NCI-H1092 treated with DMSO at 0.1 percent for 48 hours (cell line): ENCODE measurements around the gene SPOCK3.
"Not testable (repeated sequence)": the region's sequence is repeated elsewhere in the genome, so short reads cannot be mapped to it uniquely, and the experiment has no call there.

Source experiments
- DNase-seq: peaks from one replicate; lab custom pipeline; 2025; lab: John Stamatoyannopoulos, UW

Gene SPOCK3

DNA sequence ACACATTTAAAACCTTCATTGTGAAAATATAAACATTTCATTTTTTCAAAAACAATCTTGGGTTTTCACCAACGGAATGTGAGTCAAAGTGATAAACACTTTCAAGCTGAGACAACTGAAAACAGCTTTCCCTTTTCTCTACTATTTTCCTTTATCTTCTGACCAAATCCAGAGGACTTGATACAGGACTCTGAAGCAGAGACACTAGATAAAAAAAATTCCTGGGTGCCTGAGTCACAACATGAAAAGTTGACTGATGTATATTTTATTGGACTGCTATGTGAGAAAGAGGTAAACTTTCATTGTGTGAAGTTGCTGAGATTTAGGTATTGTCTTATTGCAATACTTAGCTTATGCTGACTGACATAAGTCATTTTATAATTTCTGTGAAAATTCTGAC, 411.2 kb downstream of the SPOCK3 start:
- DNase-seq = no peak

DNA sequence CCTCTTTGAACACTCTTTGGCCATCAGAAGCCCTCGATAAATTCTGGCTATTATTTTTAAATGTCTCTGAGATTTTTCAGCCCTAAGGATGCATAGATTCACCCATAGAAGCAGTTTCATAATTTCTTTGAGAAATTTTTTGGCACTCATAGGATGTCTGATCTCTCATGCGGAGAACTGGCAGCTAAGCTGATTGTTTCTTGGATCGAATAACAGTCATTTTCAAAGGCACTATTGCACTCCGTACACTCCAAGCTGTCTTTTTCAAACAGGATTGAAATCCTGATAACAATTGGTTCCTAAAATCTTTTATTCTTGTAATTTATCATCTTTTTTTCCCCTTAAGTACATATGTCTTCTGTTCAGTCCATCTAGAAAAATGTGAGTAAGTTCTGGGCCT, 411.9 kb downstream of the SPOCK3 start:
- DNase-seq = no peak

DNA sequence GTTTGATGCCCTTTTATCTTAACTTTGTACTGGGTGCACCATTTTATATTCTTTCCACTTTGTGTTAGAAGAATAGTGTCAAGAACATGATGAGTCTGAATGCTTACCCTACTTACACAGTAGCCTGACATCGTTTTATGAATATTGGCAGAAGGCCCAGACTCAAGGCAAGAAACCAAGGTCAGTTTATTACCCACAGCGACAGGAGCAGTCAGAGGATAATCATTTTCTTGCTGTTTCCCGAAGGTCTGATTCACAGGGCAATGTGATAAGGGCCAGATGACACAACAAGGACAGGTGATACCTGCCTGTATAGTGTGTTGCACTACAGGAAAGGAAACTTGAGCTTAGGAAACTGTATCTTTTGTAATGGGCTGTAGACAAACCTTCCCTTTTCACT, 417.4 kb downstream of the SPOCK3 start:
- peak; percentile 21 for DNase-seq

DNA sequence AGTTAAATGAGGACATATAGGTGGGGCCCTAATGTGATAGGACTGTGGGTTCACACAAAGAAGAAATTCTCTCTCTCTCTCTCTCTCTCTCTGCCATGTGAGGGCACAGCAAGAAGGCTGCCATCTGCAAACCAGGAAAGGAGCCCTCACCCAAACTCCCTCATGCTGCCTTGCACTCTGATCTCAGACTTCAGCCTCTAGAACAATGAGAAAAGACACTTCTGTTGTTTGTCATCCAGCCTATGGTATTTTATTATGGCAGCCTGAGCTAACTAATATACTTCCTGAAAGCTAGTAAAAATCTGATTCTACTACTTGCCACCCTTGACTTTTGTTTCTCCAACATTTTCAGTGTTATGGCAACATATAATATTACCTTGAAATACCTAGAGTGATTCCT, 425.9 kb downstream of the SPOCK3 start:
- no peak for DNase-seq

DNA sequence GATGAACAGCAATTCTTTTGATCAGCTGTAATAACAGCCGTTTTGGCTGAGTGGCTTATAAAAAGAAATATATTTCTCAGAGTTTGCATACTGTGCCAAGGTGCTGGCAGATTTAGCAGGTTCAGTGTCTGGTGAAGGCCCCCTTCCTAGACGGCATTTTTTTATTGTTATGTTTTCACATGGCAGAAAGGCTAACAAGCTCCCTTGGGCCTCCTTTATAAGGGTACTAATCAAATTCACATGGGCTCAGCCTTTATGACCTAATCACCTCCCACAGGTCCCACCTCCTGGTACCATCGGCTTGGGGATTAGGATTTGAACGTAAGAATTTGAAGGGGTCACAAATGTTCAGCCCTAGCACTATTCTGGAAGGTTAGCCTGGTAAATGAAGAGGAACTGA, 431.9 kb downstream of the SPOCK3 start:
- no peak for DNase-seq

DNA sequence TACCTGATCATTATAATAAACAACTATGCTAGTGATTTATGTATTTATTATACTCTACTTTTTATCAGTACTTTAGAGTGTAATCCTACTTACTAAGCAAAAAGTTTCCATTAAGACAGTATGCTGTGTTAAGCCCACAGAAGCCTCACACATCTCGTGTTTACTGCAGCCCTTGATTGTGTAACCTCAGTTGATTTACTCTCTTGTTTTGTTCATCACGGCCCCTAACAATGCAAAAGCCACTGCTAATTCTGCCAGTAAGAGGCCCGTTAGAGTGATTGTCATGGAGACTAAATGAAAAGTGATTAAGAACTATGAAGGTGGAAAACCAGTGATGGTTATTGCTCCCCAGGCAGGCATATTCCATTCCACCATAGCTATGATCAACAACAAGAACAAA, 436.2 kb downstream of the SPOCK3 start:
- DNase-seq = no peak

DNA sequence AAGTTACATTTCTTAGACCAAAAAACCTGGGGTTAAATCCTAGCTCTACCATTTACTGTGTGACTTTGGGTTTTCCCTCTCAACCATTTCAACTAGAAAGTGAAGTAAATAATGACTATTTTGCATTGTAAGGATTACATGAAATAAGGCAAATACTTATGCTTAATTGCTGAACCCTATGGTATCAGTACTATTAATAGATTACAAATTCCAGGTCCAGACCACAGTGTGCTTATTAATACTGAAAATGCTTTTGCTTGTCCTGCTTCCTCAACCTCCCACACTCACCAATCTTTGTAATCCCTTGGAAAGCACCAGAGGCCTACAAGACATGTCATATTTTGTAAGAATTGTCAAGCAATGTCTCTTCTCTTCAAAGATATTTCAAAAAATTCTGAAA, 456.5 kb downstream of the SPOCK3 start:
- DNase-seq = no peak

DNA sequence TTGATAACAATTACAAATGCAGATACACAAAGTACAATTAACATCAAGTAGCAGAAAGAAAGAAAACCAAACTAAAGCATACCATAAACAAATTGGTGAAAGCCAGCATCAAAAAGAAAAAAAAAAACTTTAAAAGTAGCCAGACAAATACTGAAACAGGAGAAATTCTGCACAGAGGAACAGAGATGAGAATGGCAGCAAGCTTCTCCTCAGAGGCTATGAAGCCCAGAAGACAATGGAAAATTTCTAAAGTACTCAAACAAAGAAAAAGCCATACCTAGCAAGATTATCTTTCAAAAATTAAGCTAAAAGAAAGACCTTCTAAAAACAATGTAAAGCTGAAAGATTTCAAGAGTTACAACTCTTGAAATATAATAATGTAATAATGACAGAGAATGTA, 471.3 kb downstream of the SPOCK3 start:
- DNase-seq = no peak

DNA sequence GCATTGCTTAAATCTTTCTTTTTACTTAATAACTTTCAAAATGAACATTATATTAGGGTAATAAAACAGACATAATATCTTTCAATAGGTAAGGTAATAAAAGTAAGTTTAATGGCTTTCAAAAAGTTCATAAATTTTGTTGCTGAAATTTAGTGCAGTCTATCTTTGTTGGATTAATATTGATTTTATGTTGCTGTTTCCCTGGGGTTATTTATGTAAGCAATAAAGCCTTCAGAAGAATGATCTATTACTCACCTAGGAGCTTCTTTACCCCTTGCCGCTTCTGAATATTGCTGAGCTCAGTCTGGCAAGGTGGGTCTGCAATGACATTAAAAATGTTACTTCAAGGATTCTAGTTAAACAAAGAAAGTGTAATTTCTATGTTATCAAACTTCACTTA, 492.6 kb downstream of the SPOCK3 start:
- DNase-seq = no peak

DNA sequence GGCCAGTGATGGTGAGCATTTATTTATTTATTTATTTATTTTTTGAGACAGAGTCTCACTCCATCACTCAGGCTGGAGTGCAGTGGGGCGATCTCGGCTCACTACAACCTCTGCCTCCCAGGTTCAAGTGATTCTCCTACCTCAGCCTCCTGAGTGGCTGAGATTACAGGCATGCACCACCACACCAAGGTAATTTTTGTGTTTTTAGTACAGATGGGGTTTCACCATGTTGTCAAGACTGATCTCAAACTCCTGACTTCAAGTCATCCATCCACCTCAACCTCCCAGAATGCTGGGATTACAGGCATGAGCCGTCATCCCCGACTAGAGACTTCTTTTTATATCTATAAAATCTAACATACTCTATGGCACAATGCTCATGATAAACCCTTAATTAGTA, 495.1 kb downstream of the SPOCK3 start:
- DNase-seq = not testable (repeated sequence)

DNA sequence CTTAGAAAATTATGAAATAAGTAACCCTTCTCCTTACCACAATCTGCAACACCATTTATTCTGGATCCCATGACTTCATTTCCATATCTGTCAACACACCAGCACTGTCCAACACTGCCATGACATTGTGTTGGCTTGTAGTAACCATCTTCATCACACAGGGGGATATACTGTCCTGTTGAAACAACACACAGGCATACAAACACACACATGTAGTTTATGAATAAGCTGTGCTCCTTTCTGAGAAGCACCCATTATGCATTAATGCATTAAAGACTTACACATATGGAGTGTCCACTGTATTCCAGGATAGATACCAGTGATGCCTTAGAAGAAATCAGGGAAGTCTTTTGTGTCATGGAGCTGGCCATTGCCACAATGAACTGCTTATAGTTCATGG, 496.9 kb downstream of the SPOCK3 start:
- no peak for DNase-seq

DNA sequence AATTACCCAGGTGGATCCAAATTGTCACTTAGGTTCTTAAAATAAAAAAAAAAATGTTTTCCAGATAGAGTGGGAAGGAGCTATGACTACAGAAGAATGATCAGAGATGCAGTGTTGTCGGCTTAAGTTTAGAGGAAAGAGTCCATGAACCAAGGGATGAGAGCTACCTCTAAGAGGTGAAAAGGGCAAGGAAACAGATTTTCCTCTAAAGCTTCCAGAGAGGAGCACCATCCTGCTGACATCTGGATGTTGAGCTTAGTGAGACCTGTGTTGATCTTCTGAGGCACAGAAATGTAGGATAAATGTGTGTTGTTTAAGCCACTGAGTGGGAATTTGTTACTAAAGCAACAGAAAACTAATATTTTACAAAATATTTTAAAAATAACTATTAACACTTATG, 498.7 kb downstream of the SPOCK3 start:
- no peak for DNase-seq

DNA sequence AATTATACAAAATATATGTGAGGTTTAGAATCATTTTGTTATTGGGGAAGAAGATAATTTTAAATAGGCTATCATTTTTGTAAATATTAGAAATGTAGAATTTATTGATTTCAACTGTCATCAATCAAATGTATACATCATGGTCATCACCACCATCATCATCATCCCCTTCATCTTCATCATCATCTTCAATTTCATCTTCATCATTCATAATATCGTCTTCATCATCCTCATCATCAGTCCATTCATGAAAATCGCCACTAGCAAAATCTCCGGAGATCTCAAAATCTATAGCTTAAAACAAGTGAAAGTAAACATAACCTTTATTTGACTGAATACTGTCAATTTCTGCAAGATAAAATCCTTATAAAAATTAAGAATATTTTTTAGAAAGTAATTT, 499.5 kb downstream of the SPOCK3 start:
- DNase-seq = no peak

DNA sequence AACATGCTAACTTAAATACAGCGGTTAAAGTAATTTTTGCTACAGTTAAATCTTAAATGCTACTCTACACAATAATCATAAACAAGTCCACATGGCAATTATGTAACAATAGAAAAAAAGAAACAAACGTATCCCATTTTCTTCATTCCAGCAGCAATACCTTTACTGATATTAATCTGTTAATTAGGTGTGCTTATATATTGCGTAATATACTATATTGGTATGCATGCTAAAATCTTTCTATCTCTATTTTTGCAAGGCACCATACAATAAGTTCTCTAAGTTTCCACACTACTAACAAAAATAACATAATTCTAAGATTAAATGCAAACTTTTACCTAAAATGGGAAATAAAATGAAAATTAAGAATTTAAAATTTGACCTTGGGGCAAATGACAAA, 500.6 kb downstream of the SPOCK3 start:
- no peak for DNase-seq

DNA sequence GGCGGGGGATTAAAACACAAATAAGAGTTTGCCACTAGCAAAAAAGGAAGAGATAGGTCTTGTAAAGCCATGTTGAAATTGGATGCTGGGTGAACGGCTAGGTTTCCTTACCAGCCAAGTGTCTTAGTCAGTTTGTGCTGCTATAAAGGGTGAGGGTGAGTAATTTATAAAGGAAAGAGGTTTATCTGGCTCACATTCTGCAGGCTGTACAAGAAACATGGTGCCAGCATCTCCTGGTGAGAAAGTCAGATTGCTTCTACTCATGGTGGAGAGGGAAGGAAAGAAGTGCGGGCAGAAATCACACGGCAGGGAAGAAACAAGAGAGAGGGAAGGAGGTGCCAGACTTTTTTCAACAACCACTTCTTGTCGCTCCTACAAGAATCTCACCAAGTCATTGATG, 507.5 kb downstream of the SPOCK3 start:
- no peak for DNase-seq

DNA sequence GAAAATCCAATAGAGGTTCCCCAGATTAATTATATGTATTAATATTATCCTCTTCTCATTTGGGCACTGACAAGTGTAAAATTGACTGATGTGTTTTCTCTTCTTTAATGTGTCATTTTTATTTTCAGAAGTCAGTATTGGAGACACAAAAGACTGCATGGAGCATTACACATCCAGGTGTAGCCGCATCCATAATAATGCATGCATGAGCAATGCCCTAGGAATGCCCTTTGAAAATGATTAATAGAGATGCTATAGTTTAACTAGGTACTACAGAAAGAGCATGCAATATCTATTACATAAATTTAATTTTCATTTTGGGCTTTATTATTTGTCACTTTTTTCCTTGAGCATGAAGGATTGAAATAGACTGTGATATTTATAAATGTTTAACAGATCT, 509.9 kb downstream of the SPOCK3 start:
- no peak for DNase-seq

DNA sequence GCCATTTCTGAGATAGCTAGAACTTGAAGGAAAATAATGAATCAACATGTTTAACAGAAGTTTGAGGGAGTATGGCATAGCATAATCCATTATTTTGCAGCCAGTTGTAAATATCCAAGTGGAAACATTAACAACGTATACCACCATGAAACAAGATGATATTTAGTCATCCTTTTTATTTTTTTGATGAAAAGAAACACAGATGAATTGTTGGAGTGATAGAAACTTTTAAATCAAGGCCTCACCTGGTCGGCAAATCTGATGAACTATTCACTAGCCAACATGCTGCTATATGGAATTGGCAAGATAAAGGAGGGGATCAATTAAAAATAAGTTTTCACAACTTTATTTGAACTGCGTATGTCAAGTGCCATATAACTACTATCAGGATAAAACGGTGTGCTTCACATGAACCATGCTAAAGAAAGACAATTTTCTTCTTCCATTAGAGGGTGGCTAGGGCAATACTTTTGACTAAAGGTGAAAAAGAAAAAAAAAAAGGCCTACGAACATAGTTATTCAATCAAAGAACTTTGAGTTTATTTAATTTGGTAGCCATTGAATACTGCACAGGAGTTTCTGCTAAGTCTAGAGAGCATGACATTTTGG, 510.7 kb downstream of the SPOCK3 start:
- no peak for DNase-seq

DNA sequence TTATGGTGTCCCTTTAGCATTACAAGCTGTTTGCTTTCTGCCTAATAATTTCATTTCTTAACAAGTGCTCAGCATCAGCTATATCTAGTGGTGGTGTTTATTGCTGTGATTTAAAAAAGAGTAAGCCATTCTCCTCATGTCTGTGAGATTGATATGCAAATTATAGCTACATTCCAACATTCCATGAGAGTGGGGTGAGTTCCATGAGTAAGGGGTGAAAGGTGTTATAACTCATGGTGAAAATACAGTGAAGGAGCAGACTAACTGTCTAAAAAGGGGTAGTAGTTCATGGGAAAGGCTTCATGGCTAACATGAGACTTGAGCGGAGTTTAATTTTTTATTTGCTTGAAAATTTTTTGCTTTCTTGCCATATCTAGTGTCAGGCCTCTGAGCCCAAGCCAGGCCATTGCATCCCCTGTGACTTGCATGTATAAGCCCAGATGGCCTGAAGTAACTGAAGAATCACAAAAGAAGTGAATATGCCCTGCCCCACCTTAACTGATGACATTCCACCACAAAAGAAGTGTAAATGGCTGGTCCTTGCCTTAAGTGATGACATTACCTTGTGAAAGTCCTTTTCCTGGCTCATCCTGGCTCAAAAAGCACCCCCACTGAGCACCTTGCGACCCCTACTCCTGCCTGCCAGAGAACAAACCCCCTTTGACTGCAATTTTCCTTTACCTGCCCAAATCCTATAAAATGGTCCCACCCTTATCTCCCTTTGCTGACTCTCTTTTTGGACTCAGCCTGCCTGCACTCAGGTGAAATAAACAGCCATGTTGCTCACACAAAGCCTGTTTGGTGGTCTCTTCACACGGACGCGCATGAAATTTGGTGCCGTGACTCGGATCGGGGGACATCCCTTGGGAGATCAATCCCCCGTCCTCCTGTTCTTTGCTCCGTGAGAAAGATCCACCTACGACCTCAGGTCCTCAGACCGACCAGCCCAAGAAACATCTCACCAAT, 518.3 kb downstream of the SPOCK3 start:
- not testable (repeated sequence) for DNase-seq

DNA sequence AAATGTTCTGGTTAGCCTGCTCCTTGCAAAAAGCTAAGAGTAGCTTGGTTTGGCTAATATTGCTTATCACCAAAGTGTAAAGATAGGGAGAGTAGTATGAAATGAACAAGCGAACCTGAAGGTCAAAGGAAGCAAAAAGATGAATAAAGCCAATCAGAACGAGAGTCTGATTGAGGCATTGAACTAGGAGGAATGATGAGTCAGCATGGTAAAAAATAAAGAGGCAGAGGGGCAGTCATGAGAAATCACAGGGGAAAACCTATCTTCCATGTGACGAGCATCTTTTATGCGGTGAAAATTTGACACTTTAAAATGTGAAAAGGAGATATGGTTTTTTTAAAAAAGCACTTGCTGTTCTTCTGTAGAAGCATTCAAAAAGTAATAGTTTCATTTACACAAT, 533.7 kb downstream of the SPOCK3 start:
- no peak for DNase-seq

DNA sequence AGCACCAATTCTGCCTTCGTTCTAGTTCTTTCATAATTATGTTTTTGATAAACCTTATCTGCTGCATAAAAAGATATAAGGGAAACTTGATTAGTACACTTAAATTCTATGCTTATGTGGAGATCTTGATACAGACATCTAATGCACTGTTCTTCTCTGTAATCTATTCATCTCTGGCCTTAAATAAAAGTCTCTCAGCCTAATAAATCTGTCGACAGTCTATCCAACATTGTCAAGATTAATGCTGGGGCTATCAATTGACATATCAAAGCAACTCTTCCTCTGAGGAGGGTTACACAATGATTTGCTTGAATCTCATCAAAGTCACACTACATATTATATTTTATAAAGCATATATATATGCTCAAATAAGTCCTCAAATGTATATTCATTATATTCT, 545.5 kb downstream of the SPOCK3 start:
- no peak for DNase-seq

DNA sequence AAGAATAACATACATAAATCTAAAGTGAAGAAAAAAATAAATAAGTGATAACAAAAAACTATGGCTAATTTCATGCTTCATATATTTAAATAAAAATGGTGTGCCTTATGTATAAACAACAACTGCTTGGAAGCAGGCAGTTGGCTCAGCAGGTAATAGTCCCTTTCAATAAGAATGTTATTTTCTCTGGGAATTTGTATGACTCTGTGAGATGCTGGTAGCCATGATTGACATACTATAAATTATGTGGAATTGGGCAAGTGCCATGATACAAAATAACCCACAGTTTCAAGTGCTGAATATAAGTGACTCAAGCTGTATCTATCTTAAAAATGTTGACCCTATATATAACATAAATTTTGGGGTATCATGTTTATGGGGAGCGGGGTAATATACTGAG, 546.5 kb downstream of the SPOCK3 start:
- no peak for DNase-seq
